ENCODE results near the gene MAP4.
A peak's percentile ranks its signal among the peaks of the same experiment; 100 is the strongest.

MAP4 gene

GRCh38 chr3:47838503-47838902 is 177.7 kb downstream of the MAP4 start:
- DNase-seq, result no peak

GRCh38 chr3:47836986-47837385 is 179.2 kb downstream of the MAP4 start:
- DNase-seq, result no peak

- DNase-seq, result peak in 1 of 2 donors; percentile 2
Measured at GRCh38 chr3:47829482-47829881, 186.7 kb downstream of the MAP4 start.

- DNase-seq, result no peak
Measured at GRCh38 chr3:47825590-47825989, 190.6 kb downstream of the MAP4 start.

- peak; percentile 82 to 84 for DNase-seq
Measured at GRCh38 chr3:47824541-47825473, 191.4 kb downstream of the MAP4 start.

GRCh38 chr3:47817609-47818008 is 198.6 kb downstream of the MAP4 start:
- no peak for DNase-seq

GRCh38 chr3:47813551-47814177 is 202.6 kb downstream of the MAP4 start:
- DNase-seq, result no peak

GRCh38 chr3:47804577-47804976 is 211.6 kb downstream of the MAP4 start:
- DNase-seq, result no peak

GRCh38 chr3:47803480-47804025 is 212.7 kb downstream of the MAP4 start:
- no peak for DNase-seq

GRCh38 chr3:47802734-47803479 is 213.3 kb downstream of the MAP4 start, which contains the start of gene DHX30:
Gene DHX30 (plus strand): TSS chr3:47803138. CDS start chr3:47810684, 7,546 bp downstream.
- peak; percentile 85 to 88 for DNase-seq

Data from CD4-positive, alpha-beta T cell treated with Interleukin-1 beta for 1 hour (primary cell).